ENCODE results near the gene TECPR2. TPM values are rescaled to one million over a fixed set of nuclear protein-coding genes. Genes with fewer than 3 reads are reported as not detected.

TECPR2 gene
- total RNA-seq, 2 donors from 2014 or later = 34.3 to 45.5 TPM

DNA sequence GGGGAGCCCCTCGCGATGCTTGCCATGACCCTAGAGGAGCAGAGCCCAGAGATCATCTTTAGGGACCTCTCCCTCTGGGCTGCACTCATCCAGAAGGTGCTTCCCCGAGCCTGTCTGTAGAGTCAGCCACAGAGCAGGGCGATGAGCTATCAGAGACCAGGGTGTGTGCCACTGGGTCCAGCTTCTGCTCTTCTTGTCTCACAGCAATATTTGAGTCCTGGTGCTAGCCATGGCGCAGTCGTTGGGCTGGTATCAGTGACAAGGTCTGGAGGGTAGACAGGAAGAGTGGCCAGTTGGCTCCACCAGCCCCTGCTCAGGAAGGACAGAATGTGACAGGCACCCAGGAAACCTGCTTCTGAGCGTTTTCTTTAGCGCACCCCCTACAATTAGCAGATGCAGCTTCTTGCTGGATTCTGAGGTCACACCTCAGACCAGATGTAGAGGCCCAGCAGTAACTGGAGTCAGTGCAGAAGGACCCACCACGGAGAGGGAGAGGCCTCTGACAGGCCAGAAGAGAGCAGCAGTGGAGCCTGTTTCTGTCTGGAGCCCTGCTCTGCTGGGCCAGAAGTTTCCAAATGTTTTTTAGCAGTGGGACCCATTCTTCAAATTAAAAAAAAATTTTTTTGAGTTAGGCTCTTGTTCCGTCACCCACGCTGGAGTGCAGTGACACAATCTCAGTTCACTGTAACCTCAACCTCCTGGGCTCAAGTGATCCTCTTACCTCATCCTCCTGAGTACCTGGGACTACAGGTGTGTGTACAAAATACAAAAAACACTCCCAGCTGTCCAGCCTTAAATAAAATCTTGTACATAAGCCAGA is 123.2 kb downstream of the TECPR2 start:
- intact Hi-C loops (cut with DNase I) = no loop called here
- DNase-seq (ENCODE audit: low spot score) = peak; percentile 69

DNA sequence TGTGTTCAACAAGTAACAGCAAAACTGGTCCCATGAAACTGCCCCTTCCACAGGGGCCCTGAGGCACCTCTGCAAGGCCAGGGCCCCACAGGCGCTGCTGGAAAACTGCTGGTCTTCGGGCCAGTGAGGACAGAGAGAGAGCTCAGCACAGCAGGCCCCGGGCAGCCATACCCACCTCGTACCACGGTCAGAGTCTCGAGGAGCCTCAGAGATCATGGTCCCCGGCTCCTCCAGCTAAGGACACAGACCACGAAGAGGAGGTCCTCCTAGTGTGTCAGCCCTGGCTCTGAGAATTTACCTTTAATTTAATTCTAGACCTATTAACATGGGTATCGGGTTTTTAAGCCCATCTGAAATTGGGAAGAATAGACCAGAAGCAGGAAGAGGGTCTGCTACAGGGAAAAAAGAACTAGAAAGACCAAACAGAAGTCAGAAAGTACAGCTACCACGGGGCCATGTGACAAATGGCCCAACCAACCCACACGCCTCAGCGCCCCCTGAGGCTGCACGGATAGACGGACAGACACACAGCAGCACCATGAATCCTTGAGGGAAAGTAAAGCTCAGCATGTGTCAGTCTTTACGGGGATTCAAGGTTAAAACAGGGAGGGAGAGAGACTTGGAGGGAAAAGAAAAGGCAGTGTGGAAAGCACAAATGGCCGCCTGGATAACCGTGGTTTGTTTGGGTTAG is 123.9 kb downstream of the TECPR2 start:
- DNase-seq (ENCODE audit: low spot score) = peak; percentile 56
- intact Hi-C loops (cut with DNase I) = no loop called here

DNA sequence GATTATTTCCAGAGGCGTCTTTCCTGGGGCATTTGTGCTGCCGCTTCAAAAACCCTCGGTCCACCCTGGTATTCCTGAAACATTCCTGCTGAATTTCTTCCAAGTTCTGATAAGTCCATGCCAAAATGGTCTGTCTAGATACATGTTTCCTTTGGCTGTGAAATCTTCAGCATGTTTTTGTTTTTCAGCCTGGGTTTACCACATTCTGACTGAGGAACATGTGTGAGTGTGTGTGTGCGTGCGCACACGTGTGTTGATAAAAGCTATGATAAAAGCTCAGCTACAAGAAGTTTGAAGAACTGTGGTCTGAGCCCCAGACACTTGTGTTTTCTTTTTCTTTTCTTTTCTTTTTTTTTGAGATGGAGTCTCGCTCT is 124.5 kb downstream of the TECPR2 start:
- DNase-seq (ENCODE audit: low spot score) = peak; percentile 58
- intact Hi-C loops (cut with DNase I) = no loop called here

DNA sequence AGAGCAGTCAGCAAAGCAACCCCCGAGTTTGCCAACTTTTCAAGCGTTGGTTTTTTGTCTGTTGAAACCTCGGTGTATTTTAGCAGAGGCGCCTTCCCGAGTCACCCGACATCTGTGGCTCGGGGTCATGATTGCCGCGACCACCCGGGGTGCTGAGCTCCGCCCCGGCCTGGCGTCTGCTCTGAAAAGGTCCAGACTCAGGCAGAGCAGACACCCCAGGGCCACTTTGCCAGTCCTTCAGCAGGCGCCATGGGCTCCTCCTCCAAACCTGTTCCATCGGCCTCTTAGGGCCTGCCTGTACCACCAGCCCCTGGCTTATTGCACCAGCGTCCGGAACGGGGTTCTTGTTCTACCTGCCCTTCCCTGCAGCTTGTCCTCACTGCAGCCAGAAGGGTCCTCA is 127.7 kb downstream of the TECPR2 start:
- DNase-seq (ENCODE audit: low spot score) = peak; percentile 68
- intact Hi-C loops (cut with DNase I) = no loop called here

DNA sequence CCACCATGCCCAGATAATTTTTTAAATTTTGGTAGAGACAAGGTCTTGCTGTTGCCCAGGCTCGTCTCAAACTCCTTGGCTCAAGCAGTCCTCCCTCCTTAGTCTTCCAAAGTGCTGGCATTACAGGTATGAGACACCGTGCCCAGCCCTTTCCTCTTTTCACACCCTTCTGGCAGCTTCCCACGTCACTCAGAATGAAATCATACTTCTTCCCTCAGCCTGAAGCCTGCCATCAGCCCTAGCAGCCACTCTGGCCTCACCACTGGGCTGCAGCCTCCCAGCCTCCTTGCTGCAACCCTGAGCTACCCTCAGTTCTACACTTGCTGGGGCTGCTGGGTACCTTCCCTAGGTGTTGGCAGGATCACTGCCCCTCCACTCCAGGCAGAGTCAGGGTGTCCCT is 128.6 kb downstream of the TECPR2 start:
- DNase-seq (ENCODE audit: low spot score) = peak; percentile 23
- intact Hi-C loops (cut with DNase I) = no loop called here

DNA sequence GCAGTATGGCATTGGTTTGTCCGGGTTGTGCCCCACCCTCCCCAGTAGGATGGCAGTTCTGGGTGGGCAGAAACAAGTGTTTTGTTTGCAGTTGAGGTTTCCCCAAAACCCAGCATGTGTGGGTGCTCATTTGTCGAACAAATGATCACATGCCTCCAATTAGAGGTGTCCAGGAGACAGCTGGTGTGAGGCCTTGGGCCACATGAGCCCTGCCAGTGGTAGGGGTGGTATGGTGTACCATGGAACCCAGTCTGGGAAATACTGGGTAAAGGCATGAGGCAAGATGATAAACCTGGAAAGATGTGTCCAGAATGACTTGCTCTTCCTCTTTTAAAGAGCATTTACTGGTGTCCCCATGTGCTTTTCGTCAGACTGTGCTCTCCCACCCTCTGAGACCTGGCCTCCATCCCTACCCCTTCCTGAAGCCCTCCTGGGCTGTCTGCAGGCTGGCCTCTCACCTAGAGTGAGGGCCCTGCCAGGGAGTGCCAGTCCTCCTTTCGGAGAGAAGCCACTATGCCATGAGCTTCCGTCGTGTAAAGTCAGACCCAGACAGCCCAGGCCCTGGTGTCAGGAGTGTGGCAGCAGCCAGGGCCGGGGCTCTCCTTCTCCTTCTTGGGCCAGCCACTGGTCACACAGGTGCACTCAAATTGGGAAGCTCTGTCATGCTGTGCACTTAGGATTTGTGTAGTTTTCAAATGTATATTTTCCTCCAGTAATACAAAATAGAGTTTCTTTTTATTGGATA is 129.2 kb downstream of the TECPR2 start:
- peak; percentile 31 for DNase-seq (ENCODE audit: low spot score)
- intact Hi-C loops (cut with DNase I) = no loop called here

DNA sequence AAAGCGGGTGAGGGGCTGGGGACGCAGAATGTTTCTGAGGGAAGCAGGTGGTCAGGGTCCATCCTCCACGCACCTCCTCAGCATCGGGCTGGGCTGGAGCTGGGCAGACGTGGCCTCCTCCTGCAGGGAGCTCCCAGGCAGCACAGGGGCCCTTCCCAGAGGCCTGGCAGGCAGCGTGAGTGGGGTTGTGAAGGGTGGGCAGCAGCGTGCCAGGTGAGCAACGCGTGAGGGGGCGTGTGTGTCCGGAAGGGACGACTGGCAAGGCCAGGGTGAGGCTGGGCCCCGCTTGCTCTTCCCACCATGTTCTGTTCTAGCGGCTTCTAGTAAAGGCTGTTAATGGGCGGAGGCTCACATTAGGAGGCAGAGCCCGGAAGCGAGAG is 129.8 kb downstream of the TECPR2 start:
- peak; percentile 77 for DNase-seq (ENCODE audit: low spot score)
- intact Hi-C loops (cut with DNase I) = no loop called here

DNA sequence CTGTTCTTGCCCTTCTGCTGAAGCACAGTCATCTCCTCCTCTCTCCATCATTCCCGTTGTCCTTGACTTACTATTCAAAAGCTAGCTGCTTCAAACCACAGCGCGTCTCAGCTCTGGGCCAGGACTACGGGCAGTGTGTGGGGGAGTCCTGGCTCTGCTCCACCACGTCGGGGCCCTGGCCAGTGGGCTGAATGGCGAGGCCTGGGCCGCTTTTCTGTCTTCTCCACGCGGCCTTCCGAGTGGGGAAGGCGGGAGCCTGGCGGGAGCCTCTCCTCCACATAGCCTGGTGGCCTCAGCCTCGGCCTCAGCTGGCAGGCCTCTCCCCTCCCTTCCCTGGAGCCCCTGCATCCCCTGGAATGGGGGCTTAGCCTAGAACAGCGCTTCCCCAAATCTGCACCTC is 130.4 kb downstream of the TECPR2 start:
- intact Hi-C loops (cut with DNase I) = no loop called here
- peak; percentile 51 for DNase-seq (ENCODE audit: low spot score)

DNA sequence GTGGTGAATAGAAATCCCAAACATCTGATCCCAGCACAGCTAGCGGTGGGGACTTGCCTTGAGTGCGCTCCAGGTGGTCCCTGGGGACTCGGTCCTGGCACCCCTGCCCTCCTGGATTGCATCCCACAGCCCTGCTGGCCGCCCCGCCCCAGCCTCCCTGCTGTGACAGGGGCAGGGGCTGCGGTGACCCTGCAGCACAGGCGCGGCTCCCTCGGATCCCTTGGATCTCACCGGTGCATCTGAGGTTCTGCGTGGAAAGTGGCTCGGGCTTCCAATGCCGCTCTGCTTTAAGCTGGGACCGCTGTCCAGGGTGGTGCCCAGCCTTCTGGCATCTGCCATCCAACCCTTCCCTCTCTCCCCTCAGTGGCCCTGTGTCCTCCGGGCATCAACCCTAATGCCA is 130.8 kb downstream of the TECPR2 start:
- peak; percentile 24 for DNase-seq (ENCODE audit: low spot score)
- intact Hi-C loops (cut with DNase I) = no loop called here

DNA sequence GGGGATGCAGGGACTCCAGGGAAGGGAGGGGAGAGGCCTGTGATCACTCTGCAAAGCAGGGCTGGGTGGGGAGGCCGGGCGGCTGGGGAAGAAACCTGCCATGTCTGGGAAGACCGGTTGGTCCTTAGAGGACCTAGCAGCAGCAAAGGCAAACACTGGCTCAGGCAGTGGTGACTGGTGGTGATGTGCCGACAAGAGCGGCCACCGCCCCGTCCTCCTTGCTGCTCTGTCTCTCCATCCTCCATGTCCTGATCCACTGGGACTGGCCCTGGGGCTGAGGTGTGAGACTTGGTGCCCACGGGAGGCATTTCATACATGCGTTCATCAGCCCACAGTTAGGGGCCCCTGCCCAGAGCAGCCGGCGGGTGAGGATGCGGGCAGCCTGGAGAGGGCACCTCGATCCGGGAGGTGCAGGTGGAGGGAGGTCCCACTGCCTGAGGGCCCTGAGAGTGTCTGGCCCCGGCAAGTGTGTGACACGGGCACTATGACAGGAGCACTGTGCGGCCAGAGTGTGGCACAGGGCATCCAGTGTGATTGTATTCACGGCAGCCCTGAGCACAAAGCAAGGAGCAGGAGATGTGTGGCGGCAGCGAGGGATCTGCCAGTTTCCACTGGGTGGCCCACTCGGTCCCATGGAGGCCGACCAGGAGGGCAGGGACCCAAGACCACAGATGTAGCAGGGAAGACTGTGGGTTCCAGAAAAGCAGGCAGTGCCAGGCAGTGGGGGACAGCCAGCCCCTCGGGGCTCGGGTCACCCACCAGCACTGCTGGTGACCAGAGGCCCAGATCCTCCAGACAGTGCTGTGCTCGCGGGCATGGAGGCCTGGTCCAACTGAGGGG is 133.0 kb downstream of the TECPR2 start:
- DNase-seq (ENCODE audit: low spot score) = no peak
- intact Hi-C loops (cut with DNase I) = no loop called here

DNA sequence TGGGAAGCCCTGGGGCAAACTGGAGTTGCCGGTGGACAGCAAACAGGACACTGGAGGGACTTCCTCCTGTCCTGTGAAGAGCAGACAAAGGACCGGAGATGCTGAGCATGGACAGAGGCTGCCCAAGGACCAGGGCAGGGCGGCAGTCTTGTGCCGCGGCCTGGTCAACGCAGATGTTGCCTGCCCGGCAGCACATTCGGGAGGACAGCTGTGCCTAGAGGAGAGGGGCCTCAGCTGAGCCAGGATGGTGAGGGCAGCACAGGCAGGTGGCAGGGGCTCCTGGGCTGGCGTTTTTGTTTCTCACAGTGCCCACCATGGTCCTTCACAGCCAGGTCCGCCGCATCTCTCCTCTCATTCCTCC is 133.6 kb downstream of the TECPR2 start:
- intact Hi-C loops (cut with DNase I) = no loop called here
- DNase-seq (ENCODE audit: low spot score) = no peak

DNA sequence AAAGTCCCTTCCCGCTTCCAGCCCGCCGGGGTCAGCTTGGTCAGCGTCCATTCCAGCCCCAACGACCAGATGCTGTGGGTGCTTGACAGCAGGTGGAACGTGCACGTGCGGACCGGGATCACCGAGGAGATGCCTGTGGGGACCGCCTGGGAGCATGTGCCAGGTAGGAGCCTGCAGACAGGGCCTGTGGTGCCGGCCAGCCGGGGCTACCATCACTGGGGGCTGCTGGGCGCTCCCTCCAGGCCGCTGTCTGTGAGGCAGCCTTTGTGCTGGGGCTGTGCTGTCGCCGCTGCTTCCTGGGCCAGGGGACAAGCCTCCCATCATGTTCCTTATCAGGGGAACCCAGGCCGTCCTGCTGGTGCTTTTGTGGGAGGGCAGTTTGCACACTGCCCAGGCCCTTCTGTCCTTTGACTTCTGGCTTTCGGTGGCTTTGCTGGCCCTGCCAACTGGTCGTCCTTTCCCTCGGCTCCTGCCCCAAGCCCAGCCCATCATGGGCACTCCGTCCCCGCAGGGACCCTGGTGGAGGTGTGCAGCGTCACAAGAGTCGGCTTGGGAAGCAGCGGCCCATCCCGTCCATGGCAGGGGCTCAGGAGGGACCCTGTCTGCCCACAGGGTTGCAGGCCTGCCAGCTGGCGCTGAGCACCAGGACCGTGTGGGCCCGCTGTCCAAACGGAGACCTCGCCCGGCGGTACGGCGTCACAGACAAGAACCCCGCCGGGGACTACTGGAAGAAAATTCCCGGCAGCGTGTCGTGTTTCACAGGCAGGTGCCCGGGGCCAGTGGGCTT is 134.4 kb downstream of the TECPR2 start:
- intact Hi-C loops (cut with DNase I) = no loop called here
- DNase-seq (ENCODE audit: low spot score) = no peak

DNA sequence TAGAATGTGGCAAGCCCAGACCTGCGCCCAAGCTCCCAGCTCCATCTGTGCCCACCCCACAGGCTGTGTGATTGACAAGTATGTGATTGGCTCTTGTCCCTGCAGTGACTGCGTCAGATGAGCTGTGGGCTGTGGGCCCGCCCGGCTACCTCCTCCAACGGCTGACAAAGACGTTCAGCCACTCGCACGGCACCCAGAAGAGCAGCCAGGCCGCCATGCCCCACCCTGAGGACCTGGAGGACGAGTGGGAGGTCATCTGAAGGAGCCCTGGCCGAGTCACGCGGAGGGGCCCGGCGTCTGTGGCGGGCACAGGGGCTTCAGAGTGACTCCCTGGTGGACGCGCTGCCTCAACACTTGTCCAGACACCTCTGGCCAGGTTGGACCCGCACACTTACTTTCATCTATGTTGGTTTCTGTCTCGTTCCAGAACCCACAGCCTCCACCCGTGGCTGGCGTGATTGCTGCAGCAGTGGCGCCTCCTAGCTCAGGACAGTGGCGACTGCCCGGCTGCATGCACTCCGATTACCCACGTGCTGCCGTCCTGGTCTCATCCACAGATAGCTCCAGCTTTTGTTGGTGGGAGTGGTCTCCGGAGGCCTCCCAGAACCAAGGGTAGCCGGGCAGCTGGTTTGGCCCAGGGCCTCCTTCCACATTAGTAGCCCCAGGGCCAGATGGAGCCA is 135.4 kb downstream of the TECPR2 start:
- intact Hi-C loops (cut with DNase I) = no loop called here
- DNase-seq (ENCODE audit: low spot score) = no peak

DNA sequence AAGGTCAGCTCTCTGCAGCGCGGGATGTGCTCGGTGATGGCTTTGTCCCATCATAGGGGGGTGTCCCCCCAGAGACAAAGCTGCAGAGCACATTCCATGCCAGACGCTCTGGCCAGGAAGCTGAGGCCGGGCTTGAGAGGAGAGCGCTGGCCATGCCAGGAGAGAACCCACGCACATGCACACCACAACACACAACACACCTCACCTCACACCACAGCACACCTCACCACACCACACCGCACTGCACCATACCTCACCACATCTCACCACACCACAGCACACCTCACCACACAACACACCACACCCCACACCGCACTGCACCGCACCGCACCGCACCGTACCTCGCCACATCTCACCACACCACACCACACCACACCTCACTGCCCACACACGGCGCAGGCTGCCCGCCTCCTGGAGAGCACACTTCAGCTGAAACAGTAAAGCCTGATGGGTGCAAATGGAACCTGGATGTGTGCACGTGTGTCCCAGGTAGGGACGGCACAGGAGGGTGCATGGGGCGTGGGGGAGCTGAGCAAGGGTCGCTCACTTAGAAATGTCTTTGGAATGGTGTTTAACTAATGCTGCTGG is 136.0 kb downstream of the TECPR2 start:
- intact Hi-C loops (cut with DNase I) = no loop called here
- DNase-seq (ENCODE audit: low spot score) = no peak

DNA sequence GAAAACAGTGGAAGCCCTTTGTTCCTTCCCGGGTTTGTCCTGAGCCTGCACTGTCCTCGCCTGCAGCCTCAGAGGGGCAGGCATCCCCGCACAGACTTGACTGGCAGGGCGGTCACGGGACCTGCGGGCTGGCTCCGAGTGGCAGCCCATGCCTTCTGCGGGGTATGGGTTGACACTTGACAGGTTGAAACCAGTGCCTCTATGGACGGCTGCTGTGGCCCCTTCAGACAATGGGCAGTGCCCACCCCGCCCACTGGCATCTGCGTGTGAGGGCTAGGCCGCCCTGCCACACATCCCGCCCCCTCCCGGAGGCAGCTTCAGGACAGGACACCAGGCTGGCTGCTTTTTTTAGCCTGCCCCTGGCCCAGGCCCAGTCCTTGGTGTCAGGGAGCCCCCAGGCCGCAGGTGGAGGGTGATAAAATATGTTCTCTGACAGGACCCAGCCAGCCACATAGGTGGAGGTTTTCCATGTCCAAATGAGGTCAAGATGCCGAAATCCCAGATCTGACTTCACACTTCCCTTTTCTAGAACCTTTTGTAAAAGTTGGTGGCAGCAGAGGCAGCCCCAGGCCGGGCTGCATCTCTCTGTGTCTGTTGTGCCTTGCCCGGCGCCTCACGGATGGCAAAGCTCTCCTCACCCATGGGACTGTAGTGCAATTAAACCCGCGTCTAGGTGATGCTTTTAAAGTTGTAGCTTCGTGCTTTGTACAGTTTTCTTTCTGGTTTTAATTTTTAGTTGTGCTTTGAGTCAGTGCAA is 136.8 kb downstream of the TECPR2 start:
- intact Hi-C loops (cut with DNase I) = no loop called here

DNA sequence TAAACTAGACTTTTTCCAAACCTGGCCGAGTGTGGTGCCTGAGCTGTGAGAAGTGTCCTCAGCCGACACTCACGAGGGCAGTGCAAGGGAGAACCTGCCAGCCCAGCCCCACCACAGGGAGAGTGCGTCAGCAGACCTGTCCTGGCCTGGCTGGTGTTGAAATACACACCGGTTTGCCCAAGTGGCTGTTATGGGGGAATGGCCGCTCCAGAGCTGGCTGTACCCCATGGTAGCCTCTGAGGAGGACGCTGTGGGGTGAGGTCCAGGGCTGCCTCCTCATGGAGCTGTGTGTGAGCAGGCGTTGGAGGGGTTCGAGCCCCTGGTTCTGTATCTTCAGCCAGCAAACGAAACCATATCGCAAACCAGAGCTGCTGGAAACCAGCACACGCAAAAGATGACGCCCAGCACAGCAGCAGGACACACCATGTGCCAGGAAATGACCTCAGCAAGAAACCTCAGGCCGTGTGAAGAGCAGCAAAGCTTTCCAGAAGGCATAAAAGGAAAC is 137.5 kb downstream of the TECPR2 start:
- no peak for DNase-seq (ENCODE audit: low spot score)
- intact Hi-C loops (cut with DNase I) = no loop called here

More for the DNA sequence above, 136.8 kb downstream of the TECPR2 start:
- no peak for DNase-seq (ENCODE audit: low spot score)

DNA sequence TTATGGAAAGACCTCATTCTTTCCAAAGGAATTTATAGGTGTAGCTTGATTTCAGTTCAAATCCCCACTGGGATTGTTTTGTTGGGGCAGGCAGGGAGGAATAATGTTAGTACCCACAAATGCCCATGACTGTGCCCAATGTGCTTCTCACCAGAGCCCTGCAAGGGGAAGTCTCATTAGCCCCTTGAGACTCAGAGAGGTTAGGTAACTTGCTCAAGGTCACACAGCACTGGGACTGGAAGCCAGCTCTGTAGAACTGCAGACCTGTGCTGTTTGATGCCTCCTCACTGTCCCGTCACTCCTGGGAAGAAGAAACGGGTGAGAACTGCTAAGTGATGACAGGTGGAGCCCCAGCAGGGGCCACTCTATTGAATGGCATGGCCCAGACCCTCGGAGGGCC is 138.0 kb downstream of the TECPR2 start:
- no peak for DNase-seq (ENCODE audit: low spot score)
- intact Hi-C loops (cut with DNase I) = no loop called here

Measured in posterior vena cava (tissue), 2 donors.